ENCODE measurements around the gene OBP2A.

The OBP2A gene

DNA sequence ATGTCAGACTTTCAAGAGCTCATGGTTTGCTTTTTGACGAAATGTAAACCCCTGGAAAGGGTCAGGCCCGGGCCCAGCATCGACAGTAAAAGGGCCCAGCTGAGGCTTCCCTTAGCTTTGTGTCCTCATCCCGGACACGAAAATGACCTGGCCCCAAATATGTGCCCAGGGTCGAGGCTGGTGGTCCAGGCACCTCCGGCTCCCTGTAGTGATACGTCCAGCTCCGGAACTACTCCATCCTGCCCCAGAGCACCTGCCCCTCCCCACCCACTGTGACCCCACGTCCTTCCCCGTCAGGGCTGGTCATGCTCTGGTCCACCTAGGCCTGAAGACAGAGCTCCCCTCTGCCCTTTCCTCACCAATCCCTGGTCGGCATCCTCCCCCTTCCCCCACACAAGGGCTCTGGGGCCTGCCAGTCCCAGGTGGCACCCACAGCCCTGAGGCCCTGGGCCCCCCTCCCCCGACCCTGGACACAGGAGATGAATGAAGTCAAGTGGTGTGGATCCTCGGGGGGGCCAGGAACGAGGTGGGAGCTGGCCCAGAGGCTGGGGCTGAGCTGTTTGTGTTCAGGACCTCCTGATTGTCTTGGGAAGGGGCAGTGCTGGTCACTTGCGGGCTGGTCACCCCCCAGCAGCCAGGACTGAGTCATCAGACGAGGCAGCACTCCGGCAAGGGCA lies 6.2 kb downstream of the OBP2A start:
- DNase-seq (ENCODE audit: low spot score): no peak

DNA sequence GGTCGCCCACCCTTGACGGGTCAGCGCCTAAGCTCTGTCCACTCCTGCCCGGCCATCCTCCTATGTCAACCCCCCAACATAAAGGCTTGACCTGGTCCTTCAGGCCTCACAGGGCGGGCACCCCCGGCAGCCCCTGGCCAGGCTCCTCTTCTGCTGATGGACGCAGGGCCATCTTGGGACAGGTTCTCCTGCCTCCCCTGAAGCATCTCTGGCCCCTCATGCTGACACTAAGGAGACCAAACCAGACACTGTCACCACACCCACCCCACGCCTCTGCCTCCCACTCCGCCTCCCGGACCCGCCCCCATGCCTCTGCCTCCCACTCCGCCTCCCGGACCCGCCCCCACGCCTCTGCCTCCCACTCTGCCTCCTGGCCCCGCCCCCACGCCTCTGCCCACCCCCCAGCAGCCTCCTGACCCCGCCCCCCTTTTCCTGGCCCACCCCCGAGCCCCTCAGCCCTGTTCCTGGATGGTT lies 6.8 kb downstream of the OBP2A start:
- no peak for DNase-seq (ENCODE audit: low spot score)

GRCh38 chr9:135554718-135555117 lies 8.8 kb downstream of the OBP2A start:
- no peak for DNase-seq (ENCODE audit: low spot score)

- DNase-seq (ENCODE audit: low spot score): no peak
Measured at GRCh38 chr9:135555203-135555602, 9.3 kb downstream of the OBP2A start.

DNA sequence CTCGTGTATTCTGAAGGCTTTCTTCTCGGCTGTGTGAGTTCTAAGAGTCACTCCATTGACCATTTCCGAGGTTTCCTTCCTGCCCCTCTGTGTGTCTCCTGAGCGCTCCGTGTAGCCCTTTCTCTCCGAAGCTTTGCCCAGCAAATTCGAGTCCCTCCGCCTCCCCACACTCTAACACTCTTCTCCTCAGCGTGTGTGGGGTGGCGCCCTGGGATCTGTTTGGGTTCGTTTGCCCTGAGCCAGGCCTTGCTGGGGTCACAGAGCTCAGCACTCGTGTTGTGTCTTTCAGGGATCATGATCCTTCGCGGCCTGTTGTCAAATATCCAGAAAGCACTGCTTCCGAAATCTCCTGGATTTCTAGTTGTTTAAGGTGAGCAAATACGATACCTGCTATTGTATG lies 10.0 kb downstream of the OBP2A start:
- no peak for DNase-seq (ENCODE audit: low spot score)

- DNase-seq (ENCODE audit: low spot score): no peak
Measured at GRCh38 chr9:135559606-135560005, 13.7 kb downstream of the OBP2A start.

DNA sequence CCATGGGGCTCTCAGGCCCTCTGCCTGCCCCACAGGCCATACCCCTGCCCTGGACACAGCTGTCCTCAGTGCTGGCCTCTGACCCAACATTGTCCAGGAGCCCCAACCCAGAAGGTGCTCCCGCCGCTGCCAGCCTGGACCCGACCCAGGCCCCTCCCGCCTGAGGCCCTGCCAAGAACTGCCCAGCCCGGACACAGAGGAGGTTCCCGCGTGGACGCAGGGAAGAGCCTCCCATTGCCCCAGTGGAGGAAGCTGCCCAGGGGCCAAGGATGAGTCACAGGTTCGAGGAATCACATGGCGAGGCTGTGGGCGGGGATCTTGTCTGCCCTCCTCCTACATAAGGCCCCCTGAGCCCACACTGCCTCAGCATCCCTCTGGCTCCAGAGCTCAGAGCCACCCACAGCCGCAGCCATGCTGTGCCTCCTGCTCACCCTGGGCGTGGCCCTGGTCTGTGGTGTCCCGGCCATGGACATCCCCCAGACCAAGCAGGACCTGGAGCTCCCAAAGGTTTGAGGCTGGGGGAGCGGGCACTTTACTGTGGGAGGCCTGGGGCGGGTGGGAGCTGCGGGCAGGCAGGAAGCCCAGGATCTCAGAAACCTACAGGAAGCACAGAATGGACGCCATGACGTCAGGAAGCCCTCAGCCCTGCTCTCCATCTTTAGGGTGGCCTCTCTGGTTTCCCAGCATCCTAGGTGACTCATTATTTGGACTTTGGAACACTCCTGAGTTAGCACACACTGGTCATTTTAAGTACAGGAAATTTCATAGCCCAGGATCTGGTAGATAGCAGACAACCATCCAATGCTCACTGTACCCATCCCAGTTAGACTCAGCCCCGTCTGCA lies 15.7 kb downstream of the OBP2A start, which contains the start of gene PAEP:
Gene PAEP (plus strand): TSS at position 366 of the 844 bp plus-strand sequence.
- DNase-seq (ENCODE audit: low spot score): no peak

- DNase-seq (ENCODE audit: low spot score): no peak
Measured at GRCh38 chr9:135562235-135562745, 16.4 kb downstream of the OBP2A start.

- no peak for DNase-seq (ENCODE audit: low spot score)
Measured at GRCh38 chr9:135563039-135563476, 17.1 kb downstream of the OBP2A start.

GRCh38 chr9:135563858-135564257 lies 17.9 kb downstream of the OBP2A start:
- no peak for DNase-seq (ENCODE audit: low spot score)

- no peak for DNase-seq (ENCODE audit: low spot score)
Measured at GRCh38 chr9:135565141-135565628, 19.3 kb downstream of the OBP2A start.

- no peak for DNase-seq (ENCODE audit: low spot score)
Measured at GRCh38 chr9:135565636-135566035, 19.7 kb downstream of the OBP2A start.

DNA sequence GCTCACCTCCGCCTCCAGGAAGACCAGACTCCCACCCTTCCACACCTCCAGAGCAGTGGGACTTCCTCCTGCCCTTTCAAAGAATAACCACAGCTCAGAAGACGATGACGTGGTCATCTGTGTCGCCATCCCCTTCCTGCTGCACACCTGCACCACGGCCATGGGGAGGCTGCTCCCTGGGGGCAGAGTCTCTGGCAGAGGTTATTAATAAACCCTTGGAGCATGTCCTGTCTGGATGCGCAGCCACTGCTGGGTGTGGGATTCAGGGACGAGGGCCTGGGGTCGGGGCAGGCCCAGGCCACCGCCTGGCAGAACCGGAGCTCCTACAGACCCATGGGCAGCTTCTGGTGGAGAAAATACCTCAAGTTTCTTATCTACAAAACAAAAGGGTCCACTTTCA lies 20.6 kb downstream of the OBP2A start:
- no peak for DNase-seq (ENCODE audit: low spot score)

GRCh38 chr9:135567311-135567710 lies 21.4 kb downstream of the OBP2A start:
- no peak for DNase-seq (ENCODE audit: low spot score)

GRCh38 chr9:135568026-135568425 lies 22.1 kb downstream of the OBP2A start:
- DNase-seq (ENCODE audit: low spot score): no peak

- no peak for DNase-seq (ENCODE audit: low spot score)
Measured at GRCh38 chr9:135570456-135570855, 24.5 kb downstream of the OBP2A start.

- DNase-seq (ENCODE audit: low spot score): no peak
Measured at GRCh38 chr9:135572233-135572632, 26.3 kb downstream of the OBP2A start.

DNA sequence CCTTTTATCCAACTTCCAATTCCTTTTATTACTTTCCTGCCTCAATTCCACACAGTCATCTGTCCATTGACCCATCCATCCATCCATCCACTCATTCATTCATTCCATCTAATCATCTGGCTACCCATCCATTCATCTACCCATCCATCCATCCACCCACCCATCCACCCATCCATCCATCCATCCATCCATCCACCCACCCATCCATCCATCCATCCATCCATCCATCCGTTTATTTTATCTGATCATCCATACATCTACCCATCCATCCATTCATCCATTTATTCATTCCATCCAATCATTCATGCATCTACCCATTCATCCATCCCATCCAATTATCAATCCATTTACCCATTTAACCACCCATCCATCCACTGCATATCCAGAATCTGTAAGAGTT lies 27.2 kb downstream of the OBP2A start:
- DNase-seq (ENCODE audit: low spot score): no peak

DNA sequence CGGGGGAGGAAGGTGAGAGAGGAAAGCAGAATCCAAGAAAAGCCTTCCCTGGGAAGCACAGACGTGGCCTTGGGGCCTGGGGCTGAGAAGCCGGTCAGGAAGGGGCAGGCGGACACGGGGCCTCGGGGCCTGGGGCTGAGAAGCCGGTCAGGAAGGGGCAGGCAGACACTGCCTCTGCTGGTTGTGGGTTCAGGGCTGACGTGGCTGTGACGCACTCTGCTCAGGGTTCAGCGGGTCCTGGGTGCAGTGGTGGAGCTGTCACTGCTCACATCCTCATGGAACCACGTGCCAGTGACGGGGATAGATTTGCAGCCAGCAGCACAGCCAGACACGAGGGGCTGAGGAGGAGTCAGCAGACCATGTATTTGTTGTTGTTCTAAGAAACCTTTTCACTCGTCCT lies 28.4 kb downstream of the OBP2A start:
- DNase-seq (ENCODE audit: low spot score): no peak

- DNase-seq (ENCODE audit: low spot score): no peak
Measured at GRCh38 chr9:135574943-135575342, 29.0 kb downstream of the OBP2A start.

DNA sequence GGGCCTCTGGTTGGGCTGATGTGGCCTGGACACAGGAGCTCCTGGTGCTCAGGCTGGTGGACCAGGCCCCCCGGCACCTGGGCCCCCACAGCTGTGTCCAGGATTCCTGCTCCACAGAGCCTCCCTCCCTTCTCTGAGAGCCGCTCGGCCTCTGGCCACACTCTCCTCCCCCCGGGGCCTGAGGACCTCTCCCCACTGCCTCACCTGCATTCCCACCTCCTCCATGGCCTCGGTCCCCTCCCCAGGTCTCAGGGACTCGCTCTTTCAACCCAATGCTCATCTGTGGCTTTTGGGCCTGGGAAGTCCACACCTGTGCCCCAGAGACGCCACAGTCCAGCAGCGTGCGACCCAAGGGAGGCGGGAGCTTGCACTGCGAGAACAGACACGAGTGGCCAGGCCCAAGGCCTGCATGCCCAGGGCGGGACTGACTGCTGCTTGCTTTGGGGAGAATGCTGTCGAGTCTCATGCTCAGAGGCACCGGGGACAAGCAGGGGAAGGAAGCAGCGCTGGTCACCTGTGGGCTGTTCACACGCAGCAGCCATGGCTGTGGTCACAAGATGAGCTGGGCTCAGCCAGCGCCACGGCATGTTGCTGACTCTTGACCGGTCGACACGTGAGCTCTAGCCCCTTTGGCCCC lies 30.2 kb downstream of the OBP2A start:
- no peak for DNase-seq (ENCODE audit: low spot score)

GRCh38 chr9:135577256-135577655 lies 31.3 kb downstream of the OBP2A start:
- no peak for DNase-seq (ENCODE audit: low spot score)

All from AG08396 (cell line).